Right lobe of liver (tissue), 6 donors: ENCODE measurements around the gene GRB2. TPM values are rescaled to one million over a fixed set of nuclear protein-coding genes. Genes with fewer than 3 reads are reported as not detected.

Source experiments
- ATAC-seq, 4 donors: fragments of 200-7000 bp; cut with Tn5 transposase; one replicate each; pipeline ENCODE4 v1.9.1; 2020; ENCODE audit warnings: mild to moderate bottlenecking in 4 of 4, moderate library complexity in 4 of 4
- DNase-seq, 3 donors: peaks; one replicate each; pipeline ENCODE4 v3.0.0-alpha.2; 2020
- H3K27ac ChIP-seq, 3 donors: fragments of 200-600 bp; one replicate each; pipeline ENCODE4 v1.8.0; 2022
- H3K27me3 ChIP-seq, 2 donors: fragments of 200-600 bp; one replicate each; pipeline ENCODE4 v1.8.0; 2022
- H3K36me3 ChIP-seq, 4 donors: fragments of 200-600 bp; sonication (generic) in 1 of 4; one replicate each; pipeline versions ENCODE4 v1.5.1 to v1.8.0; 2017 to 2022; ENCODE audit warnings: control low read depth in 1 of 4
- H3K4me1 ChIP-seq, 4 donors: fragments of 200-600 bp; sonication (generic) in 1 of 4; one replicate each; pipeline versions ENCODE4 v1.5.1 to v1.8.0; 2017 to 2022; ENCODE audit warnings: control low read depth in 1 of 4
- H3K4me3 ChIP-seq, 3 donors: fragments of 200-600 bp; one replicate each; pipeline ENCODE4 v1.8.0; 2022
- H3K9me3 ChIP-seq, 4 donors: fragments of 200-600 bp; sonication (generic) in 1 of 4; one replicate each; pipeline versions ENCODE4 v1.5.1 to v1.8.0; 2017 to 2022; ENCODE audit warnings: control low read depth in 1 of 4
- POLR2A ChIP-seq: fragments of 450-650 bp; IDR thresholded peaks from one replicate; pipeline ENCODE4 v1.6.1; 2017; ENCODE audit warnings: antibody characterized with exemption, mild to moderate bottlenecking
- WGBS: methylation state at CpG from one replicate; pipeline ENCODE4 v1.1.6; 2018; ENCODE audit warnings: low coverage, low lambda C conversion rate; ENCODE audit not compliant: insufficient coverage; ENCODE audit errors: missing lambda C conversion rate; 5-methylcytosine and 5-hydroxymethylcytosine counted together
- intact Hi-C, 2 donors: fragments of 100-400 bp; cut with DNase I; formaldehyde crosslinking; loops; one replicate each; pipeline versions ENCODE4 v1.11.2 to v1.14.1; 2022
- total RNA-seq, 6 experiments: library from RNA; depleted of rRNA in 2 of 6; stranded (reverse); fragments of >200 nt in 2 of 6; fragmentation: NEBNext Ultra II Directional in 3 of 6; extraction: Animal tissue kit (Norgen Biotek cat#: 25700) in 3 of 6; gene quantifications; one replicate each; pipeline versions ENCODE4 v1.1.0 to v1.2.4, GENCODE V29; 2016 to 2023
- TF ChIP-seq, protein P1 (sequence below), 4 donors: fragments of 200-600 bp in 3 of 4; fragments of 450-650 bp in 1 of 4; IDR thresholded peaks; one replicate each; pipeline versions ENCODE4 v1.5.1 to v1.8.0; 2016 to 2022; ENCODE audit warnings: antibody characterized with exemption in 4 of 4, mild to moderate bottlenecking in 2 of 4
- donor health status: DM: no; HTN: yes; CAD: no.
- donor health status: DM: no; HTN: no; CAD: no.
- donor health status: DM: no; HTN: no; CAD: no.
- donor health status: DM: no; HTN: yes; CAD: no.
- donor health status: DM: no; HTN: yes; CAD: no.

The GRB2 gene
- total RNA-seq, 6 experiments from 2014 or later, result 42.4 to 70.5 (median 53.8) TPM

DNA sequence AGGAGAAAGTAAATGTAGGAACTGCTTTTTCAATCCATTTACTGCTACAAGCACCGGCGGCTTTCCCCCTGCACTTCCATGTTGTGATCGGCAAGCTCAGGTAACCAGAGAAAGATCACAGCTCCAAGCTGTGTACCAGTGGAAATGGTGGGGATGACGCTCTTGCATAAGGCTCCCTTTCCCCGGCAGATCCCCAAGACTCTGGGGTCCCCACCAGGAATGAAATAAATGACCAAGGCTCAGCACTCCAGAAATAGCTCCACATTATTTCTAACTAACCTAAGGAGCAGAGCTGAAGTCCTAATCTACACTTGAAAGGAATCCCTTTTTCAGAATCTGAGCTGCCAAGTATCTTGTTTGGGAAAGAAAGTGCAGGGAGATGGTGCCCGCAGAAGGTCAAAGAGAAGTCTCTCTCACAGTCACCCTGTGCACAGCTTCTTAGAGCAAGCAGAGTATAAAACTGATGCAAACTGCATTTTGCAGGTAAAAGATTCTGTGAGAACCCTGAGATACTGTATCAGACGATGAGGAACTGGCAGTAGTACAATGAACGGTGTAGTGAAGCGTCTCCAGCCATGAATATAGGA lies 11.1 kb downstream of the GRB2 start:
- intact Hi-C loops, result no loop called here
- ATAC-seq, result peak in 1 of 4 donors; percentile 24
- no peak for DNase-seq
- Histone ChIP-seq H3K4me1 (peaks cover 0 to 36% (median 5%) of the 10 kb centered on the region in 4 donors), H3K27ac (peak overlapping the region in 2 of 3 donors; percentile 29 to 61), H3K36me3 (peaks cover 0 to 6% (median 4%) of the 10 kb centered on the region in 4 donors), H3K4me3 (peak overlapping the region; percentile 55 to 66 (median 58)), H3K27me3 (no peaks in the 10 kb centered on the region), H3K9me3 (no peaks in the 10 kb centered on the region)
- no peak for TF ChIP-seq POLR2A
- TF ChIP-seq, protein P1, sequence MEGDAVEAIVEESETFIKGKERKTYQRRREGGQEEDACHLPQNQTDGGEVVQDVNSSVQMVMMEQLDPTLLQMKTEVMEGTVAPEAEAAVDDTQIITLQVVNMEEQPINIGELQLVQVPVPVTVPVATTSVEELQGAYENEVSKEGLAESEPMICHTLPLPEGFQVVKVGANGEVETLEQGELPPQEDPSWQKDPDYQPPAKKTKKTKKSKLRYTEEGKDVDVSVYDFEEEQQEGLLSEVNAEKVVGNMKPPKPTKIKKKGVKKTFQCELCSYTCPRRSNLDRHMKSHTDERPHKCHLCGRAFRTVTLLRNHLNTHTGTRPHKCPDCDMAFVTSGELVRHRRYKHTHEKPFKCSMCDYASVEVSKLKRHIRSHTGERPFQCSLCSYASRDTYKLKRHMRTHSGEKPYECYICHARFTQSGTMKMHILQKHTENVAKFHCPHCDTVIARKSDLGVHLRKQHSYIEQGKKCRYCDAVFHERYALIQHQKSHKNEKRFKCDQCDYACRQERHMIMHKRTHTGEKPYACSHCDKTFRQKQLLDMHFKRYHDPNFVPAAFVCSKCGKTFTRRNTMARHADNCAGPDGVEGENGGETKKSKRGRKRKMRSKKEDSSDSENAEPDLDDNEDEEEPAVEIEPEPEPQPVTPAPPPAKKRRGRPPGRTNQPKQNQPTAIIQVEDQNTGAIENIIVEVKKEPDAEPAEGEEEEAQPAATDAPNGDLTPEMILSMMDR (IDR thresholded peaks at IDR 0.05), result no peak
- WGBS, result 6% methylated on average over 9 of the region's 9 CpGs

- peak overlapping the region; percentile 55 to 66 (median 58) for H3K4me3 ChIP-seq
- TF ChIP-seq POLR2A, result peak; percentile 55
- TF ChIP-seq, protein P1 (IDR thresholded peaks at IDR 0.05), result peak; percentile 5 to 34 (median 15)
- ATAC-seq, result peak; percentile 99 to 100 (median 99)
- no peaks in the 10 kb centered on the region for H3K9me3 ChIP-seq
- H3K27me3 ChIP-seq, result no peaks in the 10 kb centered on the region
- peak; percentile 99 to 100 (median 99) for DNase-seq
- 3% methylated on average over 17 of the region's 28 CpGs for WGBS
- peaks cover 0 to 6% (median 4%) of the 10 kb centered on the region in 4 donors for H3K36me3 ChIP-seq
- H3K4me1 ChIP-seq, result peaks cover 0 to 36% (median 5%) of the 10 kb centered on the region in 4 donors
- H3K27ac ChIP-seq, result peak overlapping the region; percentile 36 to 75 (median 45)
- intact Hi-C loops, result no loop called here
Observed at GRCh38 chr17:75393523-75394331, 11.8 kb downstream of the GRB2 start.

GRCh38 chr17:75392559-75392958 lies 12.9 kb downstream of the GRB2 start:
- Histone ChIP-seq H3K4me3 (no peak overlapping the region), H3K4me1 (peaks cover 0 to 36% (median 5%) of the 10 kb centered on the region in 4 donors), H3K27ac (no peak overlapping the region), H3K36me3 (peaks cover 0 to 6% (median 4%) of the 10 kb centered on the region in 4 donors), H3K9me3 (no peaks in the 10 kb centered on the region), H3K27me3 (no peaks in the 10 kb centered on the region)
- ATAC-seq (no peak), DNase-seq (no peak)
- intact Hi-C loops, result no loop called here
- 36% methylated on average over 3 of the region's 3 CpGs for WGBS
- TF ChIP-seq POLR2A, result no peak
- TF ChIP-seq, protein P1 (IDR thresholded peaks at IDR 0.05), result no peak

DNA sequence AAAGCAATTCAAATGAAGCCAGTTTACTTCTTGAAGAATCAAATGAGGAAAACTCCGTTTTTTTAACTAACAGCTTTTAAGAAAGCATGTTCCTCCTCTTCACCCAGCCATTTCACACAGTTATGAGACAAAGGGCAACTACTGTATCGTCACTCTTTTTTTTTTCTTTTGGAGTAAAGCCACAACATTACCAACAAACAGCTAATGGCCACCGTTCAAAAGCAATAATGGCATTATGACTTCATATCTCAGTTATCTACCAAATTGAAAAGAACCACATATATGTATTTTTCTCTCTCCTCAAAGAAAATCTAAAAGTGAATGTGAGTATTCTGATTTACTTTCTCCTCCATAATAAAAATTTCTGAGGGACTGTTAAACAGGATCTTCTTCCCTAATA lies 14.5 kb downstream of the GRB2 start:
- Histone ChIP-seq H3K4me1 (peaks cover 0 to 38% (median 5%) of the 10 kb centered on the region in 4 donors), H3K36me3 (peaks cover 0 to 6% (median 4%) of the 10 kb centered on the region in 4 donors), H3K27ac (no peak overlapping the region), H3K9me3 (no peaks in the 10 kb centered on the region), H3K4me3 (no peak overlapping the region), H3K27me3 (no peaks in the 10 kb centered on the region)
- intact Hi-C loops, result no loop called here
- 24% methylated on average over 3 of the region's 3 CpGs for WGBS
- ATAC-seq, result no peak
- no peak for TF ChIP-seq POLR2A
- TF ChIP-seq, protein P1 (IDR thresholded peaks at IDR 0.05), result no peak
- no peak for DNase-seq
